ENCODE results near the gene MBD3L1. TPM values are rescaled to one million over a fixed set of nuclear protein-coding genes. Genes with fewer than 3 reads are reported as not detected.

Gene MBD3L1
- total RNA-seq, 1 donor, result not detected

- TF ChIP-seq, protein P1, sequence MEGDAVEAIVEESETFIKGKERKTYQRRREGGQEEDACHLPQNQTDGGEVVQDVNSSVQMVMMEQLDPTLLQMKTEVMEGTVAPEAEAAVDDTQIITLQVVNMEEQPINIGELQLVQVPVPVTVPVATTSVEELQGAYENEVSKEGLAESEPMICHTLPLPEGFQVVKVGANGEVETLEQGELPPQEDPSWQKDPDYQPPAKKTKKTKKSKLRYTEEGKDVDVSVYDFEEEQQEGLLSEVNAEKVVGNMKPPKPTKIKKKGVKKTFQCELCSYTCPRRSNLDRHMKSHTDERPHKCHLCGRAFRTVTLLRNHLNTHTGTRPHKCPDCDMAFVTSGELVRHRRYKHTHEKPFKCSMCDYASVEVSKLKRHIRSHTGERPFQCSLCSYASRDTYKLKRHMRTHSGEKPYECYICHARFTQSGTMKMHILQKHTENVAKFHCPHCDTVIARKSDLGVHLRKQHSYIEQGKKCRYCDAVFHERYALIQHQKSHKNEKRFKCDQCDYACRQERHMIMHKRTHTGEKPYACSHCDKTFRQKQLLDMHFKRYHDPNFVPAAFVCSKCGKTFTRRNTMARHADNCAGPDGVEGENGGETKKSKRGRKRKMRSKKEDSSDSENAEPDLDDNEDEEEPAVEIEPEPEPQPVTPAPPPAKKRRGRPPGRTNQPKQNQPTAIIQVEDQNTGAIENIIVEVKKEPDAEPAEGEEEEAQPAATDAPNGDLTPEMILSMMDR (IDR thresholded peaks at IDR 0.05; ENCODE audit: insufficient read depth, low read depth, low read length), result no peak
- no peak overlapping the region for H3K4me3 ChIP-seq (ENCODE audit: low read depth, low read length)
- DNase-seq (ENCODE audit: low read depth), result no peak
Observed at GRCh38 chr19:8835877-8836276, 3.7 kb downstream of the MBD3L1 start.

DNA sequence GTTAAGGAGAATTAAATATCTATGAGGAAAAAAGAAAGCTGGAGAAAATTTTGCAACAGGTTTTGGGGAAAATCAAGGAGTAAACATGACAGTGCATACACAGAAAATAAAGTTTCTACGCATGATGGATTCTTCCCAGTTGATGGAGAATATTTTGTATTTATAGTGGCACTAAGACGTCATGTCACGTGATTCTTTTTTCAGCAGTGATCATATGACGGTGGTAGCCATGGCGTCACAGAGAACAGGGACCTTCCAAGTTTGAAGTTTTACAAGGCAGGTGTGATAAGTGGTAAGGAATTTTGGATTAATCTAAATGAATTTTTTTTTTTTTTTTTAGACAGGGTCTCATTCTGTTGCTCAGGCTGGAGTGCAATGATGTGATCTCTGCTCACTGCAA, 8.5 kb downstream of the MBD3L1 start:
- DNase-seq (ENCODE audit: low read depth), result no peak
- H3K4me3 ChIP-seq (ENCODE audit: low read depth, low read length), result no peak overlapping the region
- TF ChIP-seq, protein P1 (IDR thresholded peaks at IDR 0.05; ENCODE audit: insufficient read depth, low read depth, low read length), result no peak

DNA sequence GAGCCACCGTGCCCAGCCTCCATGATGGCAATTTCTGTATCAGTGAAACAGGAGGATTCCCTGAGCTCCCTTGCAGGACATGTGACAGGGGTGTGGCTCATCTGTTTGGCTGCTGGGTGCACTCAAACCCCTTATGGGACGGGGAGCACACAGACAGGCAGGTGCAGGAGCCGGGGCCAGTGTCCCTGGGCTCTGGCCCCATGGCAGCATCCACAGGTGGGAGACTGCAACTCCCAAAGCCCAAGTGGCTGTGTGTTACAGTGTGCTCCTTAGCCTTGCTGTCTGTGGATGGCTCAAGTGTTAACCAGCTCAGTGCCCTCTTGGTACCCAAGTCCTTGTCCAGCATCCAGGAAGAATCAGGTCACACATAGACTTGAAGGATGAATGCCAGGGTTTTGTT, 14.6 kb downstream of the MBD3L1 start:
- TF ChIP-seq, protein P1 (IDR thresholded peaks at IDR 0.05; ENCODE audit: insufficient read depth, low read depth, low read length), result no peak
- H3K4me3 ChIP-seq (ENCODE audit: low read depth, low read length), result no peak overlapping the region
- DNase-seq (ENCODE audit: low read depth), result no peak

GRCh38 chr19:8849232-8849631, 17.1 kb downstream of the MBD3L1 start:
- H3K4me3 ChIP-seq (ENCODE audit: low read depth, low read length), result no peak overlapping the region
- TF ChIP-seq, protein P1 (IDR thresholded peaks at IDR 0.05; ENCODE audit: insufficient read depth, low read depth, low read length), result no peak
- DNase-seq (ENCODE audit: low read depth), result no peak

GRCh38 chr19:8850488-8850887, 18.3 kb downstream of the MBD3L1 start:
- TF ChIP-seq, protein P1 (IDR thresholded peaks at IDR 0.05; ENCODE audit: insufficient read depth, low read depth, low read length), result no peak
- no peak overlapping the region for H3K4me3 ChIP-seq (ENCODE audit: low read depth, low read length)
- DNase-seq (ENCODE audit: low read depth), result no peak

DNA sequence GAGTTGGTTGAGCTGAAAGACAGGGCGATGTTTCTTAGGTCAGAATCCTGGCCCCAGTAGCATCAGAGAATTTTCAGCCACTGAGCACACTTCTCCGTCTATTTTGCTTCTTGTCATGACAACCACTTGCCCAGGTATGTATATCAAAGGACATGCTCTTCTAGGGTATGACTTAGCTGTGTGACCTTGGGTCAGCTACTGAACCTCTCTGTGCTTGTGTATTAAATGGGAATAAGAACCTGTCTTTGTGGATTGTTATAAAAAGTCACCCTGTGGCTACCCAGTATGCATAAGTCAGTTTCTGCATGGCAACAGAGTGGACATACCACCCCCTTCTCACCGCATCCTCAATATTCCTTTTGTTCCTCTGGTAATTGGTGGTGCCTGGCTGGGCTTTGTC, 26.1 kb downstream of the MBD3L1 start:
- no peak overlapping the region for H3K4me3 ChIP-seq (ENCODE audit: low read depth, low read length)
- DNase-seq (ENCODE audit: low read depth), result no peak
- TF ChIP-seq, protein P1 (IDR thresholded peaks at IDR 0.05; ENCODE audit: insufficient read depth, low read depth, low read length), result no peak

DNA sequence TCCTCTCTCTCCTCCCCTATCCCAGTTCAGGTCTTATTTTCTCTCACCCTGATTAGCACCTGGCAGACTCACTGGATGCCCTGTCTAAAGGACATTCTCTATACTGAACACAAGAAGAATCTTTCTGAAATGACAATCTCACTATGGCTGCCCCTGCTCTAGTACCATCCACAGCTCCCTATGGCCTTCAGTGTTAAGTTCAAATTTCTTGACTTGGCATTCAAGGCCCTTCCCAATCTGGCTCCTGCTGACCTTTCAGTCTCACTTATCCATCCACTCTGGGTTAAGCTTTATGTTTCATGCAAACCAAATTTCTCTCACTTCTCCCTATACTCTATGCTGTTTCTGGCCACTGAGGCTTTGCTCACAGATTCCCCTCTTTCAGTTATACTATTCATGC, 34.2 kb downstream of the MBD3L1 start:
- TF ChIP-seq, protein P1 (IDR thresholded peaks at IDR 0.05; ENCODE audit: insufficient read depth, low read depth, low read length), result no peak
- no peak overlapping the region for H3K4me3 ChIP-seq (ENCODE audit: low read depth, low read length)
- no peak for DNase-seq (ENCODE audit: low read depth)
